HepG2 (cell line): ENCODE measurements around the gene SYNPO. TPM values are rescaled to one million over a fixed set of nuclear protein-coding genes. Genes with fewer than 3 reads are reported as not detected.

Experiments
- AGO1 ChIP-seq: fragments of 200-400 bp; formaldehyde crosslinking; IDR thresholded peaks from 2 replicates; pipeline ENCODE4 v1.6.1; 2017; ENCODE audit warnings: mild to moderate bottlenecking, low read depth, low read length, moderate library complexity; ENCODE audit not compliant: poor library complexity, severe bottlenecking
- GABPA ChIP-seq, 2 experiments: IDR thresholded peaks; 2 replicates each; pipeline ENCODE4 v1.6.1; 2011 to 2016; ENCODE audit warnings: low read depth in 2 of 2, low read length in 1 of 2, missing biosample characterization in 1 of 2, missing genetic modification characterization in 1 of 2
- GATAD2A ChIP-seq: IDR thresholded peaks from 2 replicates; pipeline ENCODE4 v1.6.1; 2016
- HDAC1 ChIP-seq: sonication (generic); formaldehyde crosslinking; IDR thresholded peaks from 2 replicates; pipeline ENCODE4 v1.5.1; 2020; ENCODE audit warnings: mild to moderate bottlenecking, missing genetic modification reagents
- HDAC2 ChIP-seq: sonication (generic); formaldehyde crosslinking; IDR thresholded peaks from 2 replicates; pipeline ENCODE4 v1.4.0; 2020; ENCODE audit warnings: missing genetic modification reagents
- HNF4A ChIP-seq: sonication (generic); formaldehyde crosslinking; IDR thresholded peaks from 2 replicates; pipeline ENCODE4 v1.4.0; 2020; ENCODE audit warnings: missing genetic modification reagents
- HNF4G ChIP-seq, 2 experiments: sonication (generic) in 1 of 2; formaldehyde crosslinking in 1 of 2; IDR thresholded peaks; 2 replicates each; pipeline versions ENCODE4 v1.4.0 to v1.6.1; 2011 to 2020; ENCODE audit warnings: borderline replicate concordance in 2 of 2, low read depth in 2 of 2, mild to moderate bottlenecking in 2 of 2, low read length in 1 of 2, missing genetic modification reagents in 1 of 2, moderate library complexity in 1 of 2
- JUND ChIP-seq: sonication (generic); formaldehyde crosslinking; IDR thresholded peaks from 2 replicates; pipeline ENCODE4 v1.8.0; 2022; ENCODE audit warnings: mild to moderate bottlenecking, missing genetic modification reagents
- NCOR1 ChIP-seq: fragments of 200-600 bp; sonication (generic); IDR thresholded peaks from 2 replicates; pipeline ENCODE4 v1.7.0; 2017; ENCODE audit warnings: antibody characterized with exemption, low read length, borderline replicate concordance
- NFRKB ChIP-seq: fragments of 450-650 bp; IDR thresholded peaks from 2 replicates; pipeline ENCODE4 v1.6.1; 2017
- NR2F1 ChIP-seq, 2 experiments: fragments of 450-650 bp in 1 of 2; formaldehyde crosslinking in 1 of 2; IDR thresholded peaks; 2 replicates each; pipeline versions ENCODE4 v1.5.0 to v1.6.1; 2016 to 2020; ENCODE audit warnings: mild to moderate bottlenecking in 1 of 2, missing compliant biosample characterization in 1 of 2, missing genetic modification reagents in 1 of 2, moderate library complexity in 1 of 2
- NR2F6 ChIP-seq, 2 experiments: IDR thresholded peaks; 2 replicates each; pipeline ENCODE4 v1.6.1; 2016; ENCODE audit warnings: antibody characterized with exemption in 1 of 2, mild to moderate bottlenecking in 1 of 2
- PHF21A ChIP-seq: sonication (generic); formaldehyde crosslinking; IDR thresholded peaks from 2 replicates; pipeline ENCODE4 v1.5.0; 2020; ENCODE audit warnings: mild to moderate bottlenecking, missing genetic modification reagents
- RXRA ChIP-seq: sonication (generic); formaldehyde crosslinking; IDR thresholded peaks from 2 replicates; pipeline ENCODE4 v1.5.1; 2020; ENCODE audit warnings: missing genetic modification reagents
- RXRB ChIP-seq: IDR thresholded peaks from 2 replicates; pipeline ENCODE4 v1.6.1; 2016; ENCODE audit warnings: borderline replicate concordance, missing genetic modification reagents, missing compliant biosample characterization
- SALL1 ChIP-seq: sonication (generic); formaldehyde crosslinking; IDR thresholded peaks from 2 replicates; pipeline ENCODE4 v1.8.0; 2022; ENCODE audit warnings: mild to moderate bottlenecking, missing genetic modification reagents
- SP5 ChIP-seq: IDR thresholded peaks from 2 replicates; pipeline ENCODE4 v1.6.1; 2016; ENCODE audit warnings: low read depth, borderline replicate concordance
- THRA ChIP-seq: sonication (generic); formaldehyde crosslinking; IDR thresholded peaks from 2 replicates; pipeline ENCODE4 v1.4.0; 2020; ENCODE audit warnings: missing genetic modification reagents, borderline replicate concordance
- ZBTB46 ChIP-seq: sonication (generic); formaldehyde crosslinking; IDR thresholded peaks from 2 replicates; pipeline ENCODE4 v1.4.0; 2020; ENCODE audit warnings: mild to moderate bottlenecking, missing genetic modification reagents, borderline replicate concordance
- ZMYM3 ChIP-seq: sonication (generic); formaldehyde crosslinking; IDR thresholded peaks from 2 replicates; pipeline ENCODE4 v1.5.1; 2020; ENCODE audit warnings: mild to moderate bottlenecking, missing genetic modification reagents
- ZMYM4 ChIP-seq: sonication (generic); formaldehyde crosslinking; IDR thresholded peaks from 2 replicates; pipeline ENCODE4 v1.8.1; 2023; ENCODE audit warnings: mild to moderate bottlenecking, missing genetic modification reagents
- ZNF205 ChIP-seq: IDR thresholded peaks from 2 replicates; pipeline ENCODE4 v1.6.1; 2018; ENCODE audit warnings: missing biosample characterization, missing genetic modification reagents
- ZNF629 ChIP-seq: sonication (generic); formaldehyde crosslinking; conservative IDR thresholded peaks from 2 replicates; pipeline ENCODE4 v1.5.0; 2020; ENCODE audit warnings: missing genetic modification reagents
- ZNF644 ChIP-seq: IDR thresholded peaks from 2 replicates; pipeline ENCODE4 v1.6.1; 2016; ENCODE audit warnings: low read depth
- ZNF772 ChIP-seq: sonication (generic); formaldehyde crosslinking; IDR thresholded peaks from 2 replicates; pipeline ENCODE4 v1.5.0; 2020; ENCODE audit warnings: mild to moderate bottlenecking, missing genetic modification reagents
- ZSCAN25 ChIP-seq: sonication (generic); formaldehyde crosslinking; IDR thresholded peaks from 2 replicates; pipeline ENCODE4 v1.8.0; 2022; ENCODE audit warnings: mild to moderate bottlenecking, missing genetic modification reagents
- polyA plus RNA-seq, 8 experiments: library from polyadenylated mRNA; depleted of rRNA in 3 of 8; stranded (reverse) in 7 of 8; unstranded in 1 of 8; fragments of >200 nt; fragmentation: Illumina TruSeq in 4 of 8; extraction: Trizol in 4 of 8; gene quantifications; 2 replicates each; pipeline versions ENCODE4 v1.2.1 to v1.2.3, GENCODE V29; 2011 to 2016; ENCODE audit warnings: low read depth in 4 of 8, missing spikeins in 1 of 8, mixed read lengths in 1 of 8; ENCODE audit not compliant: insufficient read depth in 1 of 8
- total RNA-seq, 5 experiments: library from RNA; depleted of rRNA; stranded (reverse); fragments of >200 nt; fragmentation: Illumina TruSeq; extraction: Trizol; gene quantifications; 2 replicates each; pipeline ENCODE4 v1.2.3, GENCODE V29; 2016; ENCODE audit warnings: low read depth in 1 of 5

The SYNPO gene
- total and polyA plus RNA-seq, 2 of the 13 experiments (the other 11 are each of a cell fraction or from before 2014, with no cell fraction given): 0.09 to 0.30 TPM

DNA sequence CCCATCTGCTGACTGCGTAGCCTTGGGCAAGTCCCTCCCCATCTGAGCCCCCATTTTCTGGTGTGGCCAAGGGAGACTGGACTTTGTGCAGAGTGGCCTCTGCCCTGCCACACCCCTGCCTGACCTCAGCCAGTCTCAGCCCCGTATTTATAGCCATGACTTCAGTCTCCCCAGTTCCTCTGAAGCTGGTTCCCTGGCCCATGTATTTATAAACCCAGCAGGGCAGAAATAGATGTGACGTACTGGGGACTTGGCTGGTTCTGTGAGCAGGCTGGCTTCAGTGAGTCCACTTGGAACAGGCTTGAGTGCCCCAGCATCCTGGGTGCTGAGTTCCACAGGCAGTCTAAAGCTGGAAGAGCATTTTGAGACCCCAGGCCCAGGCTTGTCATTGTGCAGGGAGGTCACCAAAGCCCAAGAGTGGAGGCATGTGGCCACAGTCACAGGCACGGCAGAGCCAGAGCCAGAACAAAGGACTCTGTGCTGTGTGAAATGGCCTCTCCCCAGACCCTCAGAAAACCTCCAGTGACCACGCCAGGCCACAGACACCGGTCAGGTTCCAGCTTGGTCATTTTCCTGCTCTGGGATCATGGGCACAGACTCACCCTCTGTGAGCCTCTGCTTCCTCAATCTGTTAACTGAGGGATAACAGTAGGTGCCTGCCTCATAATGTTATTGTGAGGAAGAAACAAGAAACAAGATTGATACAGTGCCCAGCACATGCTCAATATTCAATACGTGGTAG, 30.4 kb upstream of the SYNPO start (continued):
- no peak for TF ChIP-seq HDAC2 (CRISPR knock-in tag)
- TF ChIP-seq ZMYM3 (CRISPR knock-in tag): peak; percentile 58; the same call in 1 of the 2 replicates
- peak; percentile 47; the same call in 1 of the 2 replicates for TF ChIP-seq RXRB
- peak; percentile 25; the same call in 1 of the 2 replicates for TF ChIP-seq ZMYM4 (CRISPR knock-in tag)
- TF ChIP-seq PHF21A (CRISPR knock-in tag): peak; percentile 62
- no peak for TF ChIP-seq JUND
- peak; percentile 63 for TF ChIP-seq ZNF629 (CRISPR knock-in tag)
- peak; percentile 61 for TF ChIP-seq SALL1
- TF ChIP-seq NR2F1 (CRISPR knock-in tag; IDR thresholded peaks at IDR 0.05): peak; percentile 73 to 86
- peak; percentile 46; the same call in 1 of the 2 replicates for TF ChIP-seq HDAC1 (CRISPR knock-in tag)
- no peak for TF ChIP-seq NFRKB
- TF ChIP-seq ZNF205: no peak
- no peak for TF ChIP-seq ZBTB46
- TF ChIP-seq ZSCAN25 (CRISPR knock-in tag): peak; percentile 93
- peak; percentile 92 for TF ChIP-seq HNF4A (CRISPR knock-in tag)
- peak; percentile 66; the same call in 1 of the 2 replicates for TF ChIP-seq THRA (CRISPR knock-in tag)
- peak; percentile 74 for TF ChIP-seq HNF4G (IDR thresholded peaks at IDR 0.05; ENCODE audit: borderline replicate concordance, low read depth, low read length)
- peak; percentile 57; the same call in 1 of the 2 replicates for TF ChIP-seq HNF4G (CRISPR knock-in tag; IDR thresholded peaks at IDR 0.05; ENCODE audit: borderline replicate concordance, low read depth)
- TF ChIP-seq RXRA (CRISPR knock-in tag): peak; percentile 52; the same call in 1 of the 2 replicates
- 0 out of 2 replicates have a peak, but pooled peaks have one; percentile 32 for TF ChIP-seq ZNF772 (CRISPR knock-in tag)
- peak; percentile 93 for TF ChIP-seq SP5 (CRISPR knock-in tag)
- peak; percentile 38; the same call in 1 of the 2 replicates for TF ChIP-seq GATAD2A (CRISPR knock-in tag)
- TF ChIP-seq NCOR1: peak; percentile 47; the same call in 1 of the 2 replicates
- 0 out of 2 replicates have a peak, but pooled peaks have one; percentile 19 for TF ChIP-seq ZNF644 (CRISPR knock-in tag)
- peak; percentile 72 for TF ChIP-seq NR2F6 (IDR thresholded peaks at IDR 0.05)
- peak; percentile 86 for TF ChIP-seq NR2F6 (CRISPR knock-in tag; IDR thresholded peaks at IDR 0.05)
- TF ChIP-seq GABPA (IDR thresholded peaks at IDR 0.05; ENCODE audit: low read depth, low read length): no peak
- no peak for TF ChIP-seq GABPA (CRISPR knock-in tag; IDR thresholded peaks at IDR 0.05; ENCODE audit: low read depth)
- TF ChIP-seq AGO1: no peak
